IPS-20b (cell line): ENCODE data around the gene GNAS-AS1.

Source experiments
- H3K27ac ChIP-seq: one replicate; pipeline ENCODE4 v1.5.1; 2013; ENCODE audit warnings: low read length
- H3K27me3 ChIP-seq: 2 replicates; pipeline ENCODE4 v1.6.1; 2013; ENCODE audit warnings: mild to moderate bottlenecking, low read length, inconsistent platforms; ENCODE audit not compliant: insufficient read depth
- H3K36me3 ChIP-seq: 2 replicates; pipeline ENCODE4 v1.6.1; 2013; ENCODE audit warnings: low read depth, mild to moderate bottlenecking, inconsistent platforms, low read length, moderate library complexity; ENCODE audit not compliant: insufficient read depth
- H3K4me1 ChIP-seq: 2 replicates; pipeline ENCODE4 v1.6.1; 2013; ENCODE audit warnings: mild to moderate bottlenecking, control low read depth, inconsistent platforms, low read length, moderate library complexity; ENCODE audit not compliant: insufficient read depth
- H3K4me3 ChIP-seq: 2 replicates; pipeline ENCODE4 v1.5.1; 2013; ENCODE audit warnings: mild to moderate bottlenecking, low read length, inconsistent platforms
- H3K9ac ChIP-seq: 2 replicates; pipeline ENCODE4 v1.6.1; 2013; ENCODE audit warnings: low read depth, mild to moderate bottlenecking, inconsistent platforms, low read length, moderate library complexity
- H3K9me3 ChIP-seq: 2 replicates; pipeline ENCODE4 v1.6.1; 2013; ENCODE audit warnings: mild to moderate bottlenecking, low read depth, low read length, inconsistent platforms; ENCODE audit not compliant: insufficient read depth

Gene GNAS-AS1

DNA sequence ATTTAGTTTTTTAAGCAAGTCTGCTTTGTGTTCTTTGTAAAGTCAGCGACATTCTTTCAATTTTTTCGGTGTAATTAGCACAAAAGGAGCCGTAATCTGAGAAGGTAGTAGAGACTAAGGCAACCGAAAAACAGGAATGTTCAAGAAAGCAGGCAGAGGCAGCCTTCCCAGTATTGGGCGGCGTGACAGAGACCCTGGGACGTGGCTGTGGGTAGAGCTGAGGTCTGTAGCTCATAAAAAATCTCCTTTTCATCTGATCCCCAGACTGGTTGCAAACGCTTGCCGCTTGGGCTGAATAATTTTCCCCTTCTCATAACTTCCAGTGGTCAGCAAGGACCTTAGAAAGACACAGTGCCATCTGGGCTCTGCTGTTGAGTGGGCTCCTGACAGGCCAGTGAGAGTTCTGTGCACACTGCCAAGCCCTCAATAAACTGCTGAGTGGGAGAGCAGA, 32.6 kb upstream of the GNAS-AS1 start:
- peak overlapping the region; percentile 53; the same call in 1 of the 2 replicates for H3K9ac ChIP-seq

DNA sequence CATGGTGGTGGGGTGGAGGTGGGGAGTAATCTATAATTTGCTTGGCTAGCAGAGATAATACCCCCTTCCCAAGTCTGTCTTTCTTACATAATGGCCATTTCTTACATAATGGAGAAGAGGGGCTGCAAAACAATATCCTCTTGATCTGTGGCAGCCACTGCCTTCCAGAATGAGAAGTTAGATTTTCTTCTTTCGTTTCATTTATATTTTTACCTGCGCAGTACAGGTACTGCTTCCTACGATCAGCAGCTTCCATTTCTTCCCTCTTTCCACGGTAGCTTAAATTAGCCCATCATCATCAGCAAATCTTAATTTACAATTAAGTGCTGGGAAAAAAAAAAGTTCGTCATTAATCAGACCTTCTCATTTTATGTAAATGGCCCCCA, 32.0 kb upstream of the GNAS-AS1 start:
- H3K27me3 ChIP-seq = no peaks in the 10 kb centered on the region; the same call in 1 of the 2 replicates
- peaks cover 35% of the 10 kb centered on the region for H3K36me3 ChIP-seq
- peak overlapping the region; percentile 26; the same call in 1 of the 2 replicates for H3K9ac ChIP-seq
- no peak overlapping the region for H3K27ac ChIP-seq
- peaks cover 35% of the 10 kb centered on the region for H3K4me1 ChIP-seq
- H3K9me3 ChIP-seq = peaks cover 4% of the 10 kb centered on the region; the same call in 1 of the 2 replicates
- peak overlapping the region; percentile 31; the same call in 1 of the 2 replicates for H3K4me3 ChIP-seq

More for the DNA sequence above, 32.6 kb upstream of the GNAS-AS1 start:
- peak overlapping the region; percentile 37; the same call in 1 of the 2 replicates for H3K4me3 ChIP-seq
- no peaks in the 10 kb centered on the region; the same call in 1 of the 2 replicates for H3K27me3 ChIP-seq
- peaks cover 35% of the 10 kb centered on the region for H3K36me3 ChIP-seq
- H3K9me3 ChIP-seq = peaks cover 4% of the 10 kb centered on the region; the same call in 1 of the 2 replicates
- no peak overlapping the region for H3K27ac ChIP-seq
- peaks cover 29% of the 10 kb centered on the region for H3K4me1 ChIP-seq

DNA sequence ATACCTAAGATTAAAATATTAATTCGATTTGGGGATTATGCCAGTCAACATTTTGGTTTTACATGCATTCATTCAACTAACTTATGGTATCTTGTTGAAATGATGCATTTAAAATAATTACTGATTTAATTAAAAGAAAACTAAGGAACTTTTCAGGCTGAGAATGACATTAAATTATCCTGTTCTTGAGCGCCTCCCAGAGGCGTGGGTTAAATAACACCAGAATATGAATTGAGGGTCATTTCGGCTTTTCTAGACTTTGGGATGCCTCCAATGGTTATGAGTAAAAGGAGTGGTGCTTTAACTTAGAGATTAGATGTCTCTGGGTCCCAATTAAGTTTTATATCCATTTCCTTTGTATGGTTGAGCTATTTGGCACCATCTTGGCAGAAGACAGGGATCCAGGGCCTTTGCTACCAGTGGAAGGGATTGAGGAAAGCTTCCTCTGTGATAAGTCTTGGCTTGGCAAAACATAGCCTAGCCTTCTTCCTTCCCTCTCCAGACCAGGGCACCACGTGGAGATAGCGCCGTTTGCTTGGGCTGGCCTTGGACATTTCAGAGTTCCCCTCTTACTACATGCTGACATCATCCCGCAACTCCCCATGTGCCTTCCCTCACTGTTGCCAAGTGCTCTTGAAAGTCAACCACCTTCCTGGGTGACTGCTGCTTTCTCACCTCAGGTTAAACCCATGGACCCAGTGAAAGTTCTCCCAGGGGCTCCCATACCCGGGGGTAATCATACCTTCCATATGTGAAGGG, 30.5 kb upstream of the GNAS-AS1 start:
- H3K4me3 ChIP-seq = no peak overlapping the region
- peaks cover 26% of the 10 kb centered on the region for H3K36me3 ChIP-seq
- H3K27me3 ChIP-seq = no peaks in the 10 kb centered on the region
- H3K9me3 ChIP-seq = peaks cover 4% of the 10 kb centered on the region; the same call in 1 of the 2 replicates
- H3K27ac ChIP-seq = no peak overlapping the region
- H3K4me1 ChIP-seq = peaks cover 48% of the 10 kb centered on the region
- H3K9ac ChIP-seq = no peak overlapping the region

DNA sequence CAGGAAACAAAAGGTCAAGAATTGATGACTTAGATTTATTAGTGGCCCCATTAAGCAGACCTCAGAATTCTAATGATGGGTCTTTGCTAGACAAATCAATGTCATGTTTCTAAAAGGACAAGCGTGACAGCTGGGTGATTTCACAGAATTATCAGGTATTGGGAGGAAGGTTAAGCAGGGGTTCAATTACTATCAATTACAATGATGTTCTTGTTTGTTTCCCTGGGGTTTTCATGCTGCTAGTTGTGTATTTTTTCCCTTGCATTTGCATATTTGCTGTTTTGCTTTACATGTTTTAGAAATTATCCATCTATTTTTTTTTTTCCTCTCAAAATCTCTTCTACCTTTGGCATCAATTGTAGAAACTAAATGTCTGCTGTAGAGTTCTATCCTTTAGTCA, 29.7 kb upstream of the GNAS-AS1 start:
- peaks cover 54% of the 10 kb centered on the region for H3K4me1 ChIP-seq
- H3K9me3 ChIP-seq = 0 out of 2 replicates have a peak, but pooled peaks cover 4% of the 10 kb centered on the region
- no peak overlapping the region for H3K9ac ChIP-seq
- H3K4me3 ChIP-seq = no peak overlapping the region
- no peak overlapping the region for H3K27ac ChIP-seq
- H3K27me3 ChIP-seq = no peaks in the 10 kb centered on the region
- peaks cover 19% of the 10 kb centered on the region for H3K36me3 ChIP-seq

DNA sequence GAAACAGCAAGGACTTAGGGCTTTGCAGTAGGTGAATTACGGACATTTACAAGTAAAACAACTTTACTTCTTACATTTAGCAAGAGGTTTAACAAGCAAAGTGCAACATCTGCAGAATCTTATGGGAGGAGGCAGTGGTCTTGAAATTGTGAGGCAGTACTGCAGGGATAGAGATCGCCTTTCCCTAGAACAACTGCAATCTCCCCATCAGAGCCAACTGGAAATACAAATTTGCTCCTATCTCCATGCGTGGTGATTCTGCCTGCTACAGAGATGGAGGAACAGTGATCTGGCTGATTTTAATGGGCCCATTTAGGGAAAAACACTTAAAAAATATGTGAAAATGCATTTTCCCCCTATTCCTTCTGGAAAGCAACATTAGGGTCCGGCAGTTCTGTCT, 27.7 kb upstream of the GNAS-AS1 start:
- no peak overlapping the region for H3K4me3 ChIP-seq
- H3K27ac ChIP-seq = no peak overlapping the region
- H3K9me3 ChIP-seq = no peaks in the 10 kb centered on the region
- H3K9ac ChIP-seq = peak overlapping the region; percentile 2; the same call in 1 of the 2 replicates
- H3K27me3 ChIP-seq = no peaks in the 10 kb centered on the region
- H3K4me1 ChIP-seq = peaks cover 50% of the 10 kb centered on the region
- H3K36me3 ChIP-seq = peaks cover 12% of the 10 kb centered on the region; the same call in 1 of the 2 replicates

DNA sequence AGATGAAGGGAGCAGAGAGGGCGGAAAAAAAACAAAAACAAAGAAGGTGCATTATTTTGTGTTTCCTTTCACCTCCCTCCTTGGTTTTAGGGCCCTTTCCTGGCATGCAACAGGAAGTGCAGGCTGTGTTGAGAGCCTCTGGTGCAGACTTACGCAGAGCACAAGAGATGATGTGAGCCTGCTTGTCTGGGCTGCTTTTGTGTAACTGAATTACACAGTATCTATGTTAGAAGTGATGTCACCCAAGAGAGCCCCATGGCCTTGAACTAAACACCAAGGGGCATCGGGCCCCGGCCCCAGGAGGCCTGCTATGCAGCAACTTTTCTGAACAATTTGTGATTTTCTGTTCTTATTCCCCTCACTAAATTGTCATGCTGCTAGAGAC, 27.3 kb upstream of the GNAS-AS1 start:
- Histone ChIP-seq H3K4me3 (no peak overlapping the region), H3K4me1 (peaks cover 47% of the 10 kb centered on the region), H3K36me3 (peaks cover 15% of the 10 kb centered on the region; the same call in 1 of the 2 replicates), H3K27me3 (no peaks in the 10 kb centered on the region), H3K9ac (peak overlapping the region; percentile 7; the same call in 1 of the 2 replicates), H3K27ac (no peak overlapping the region), H3K9me3 (no peaks in the 10 kb centered on the region)

DNA sequence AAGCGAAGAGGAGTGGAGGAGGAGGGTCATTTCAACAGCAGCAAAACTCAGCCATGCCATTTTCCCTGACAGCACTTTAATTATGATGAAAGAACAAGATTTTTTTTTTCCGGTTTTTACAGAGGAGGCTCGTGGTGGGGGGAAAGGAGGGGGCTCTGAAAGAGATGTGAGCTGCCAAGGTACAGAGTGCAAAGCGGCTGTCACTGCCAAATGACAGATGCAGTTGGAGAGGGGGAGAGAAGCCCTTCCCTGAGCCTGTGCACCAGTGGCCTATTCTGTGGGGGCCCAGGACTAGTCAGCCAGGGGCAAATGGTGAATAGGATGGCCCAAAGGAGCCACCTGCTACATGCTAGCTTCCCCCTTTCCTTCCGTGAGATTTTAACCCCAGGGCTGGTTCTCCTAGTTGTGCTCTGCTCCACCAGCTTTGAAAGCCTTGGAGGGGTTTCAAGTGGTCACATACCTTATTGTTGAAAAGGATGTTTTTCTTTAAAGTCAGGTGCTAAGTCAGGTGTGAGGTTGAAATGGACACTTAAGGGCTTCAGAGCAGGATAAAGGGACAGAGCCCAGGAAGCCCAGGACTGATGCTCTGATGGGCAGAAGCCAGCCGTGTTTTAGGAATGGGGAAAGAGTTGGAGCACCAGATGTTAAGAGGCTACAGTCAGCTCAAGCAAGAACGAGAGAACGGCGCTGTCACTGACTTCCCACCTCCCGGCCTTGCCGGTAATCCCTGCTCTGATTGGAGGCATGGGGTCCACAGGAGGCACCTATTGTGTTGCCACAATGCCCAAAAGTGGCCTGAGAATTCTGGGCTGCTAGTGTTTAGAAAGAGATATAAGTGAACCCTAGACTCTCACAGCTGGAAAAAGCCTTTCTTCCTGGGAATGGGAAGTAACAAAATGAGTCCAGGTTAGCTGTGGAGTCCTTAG, 26.6 kb upstream of the GNAS-AS1 start:
- Histone ChIP-seq H3K27me3 (no peaks in the 10 kb centered on the region), H3K27ac (no peak overlapping the region), H3K9ac (peak overlapping the region; percentile 7; the same call in 1 of the 2 replicates), H3K36me3 (peaks cover 15% of the 10 kb centered on the region; the same call in 1 of the 2 replicates), H3K9me3 (no peaks in the 10 kb centered on the region), H3K4me3 (0 out of 2 replicates have a peak overlapping the region, but pooled peaks have one; percentile 11), H3K4me1 (peaks cover 40% of the 10 kb centered on the region)

DNA sequence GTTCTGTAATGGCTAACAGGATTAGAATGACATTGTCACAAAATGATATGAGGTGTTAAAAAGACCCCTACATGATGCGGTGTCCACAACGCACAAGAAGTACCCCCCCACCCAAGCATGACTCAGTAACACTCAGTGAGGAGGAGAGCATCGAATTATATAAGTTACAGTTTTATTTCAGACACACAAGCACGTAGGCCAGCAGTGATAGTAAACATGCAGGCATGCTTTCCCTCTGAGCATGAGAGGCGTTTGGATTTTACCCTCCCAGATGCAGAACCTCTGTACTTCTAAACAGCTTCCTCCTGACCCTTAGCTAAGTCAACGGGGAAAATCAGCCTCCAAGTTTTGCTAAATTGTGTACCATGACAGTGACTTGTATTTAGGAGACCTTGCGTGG, 25.7 kb upstream of the GNAS-AS1 start:
- H3K9me3 ChIP-seq = no peaks in the 10 kb centered on the region
- H3K27me3 ChIP-seq = no peaks in the 10 kb centered on the region
- H3K27ac ChIP-seq = no peak overlapping the region
- H3K4me1 ChIP-seq = peaks cover 37% of the 10 kb centered on the region
- no peak overlapping the region; the same call in 1 of the 2 replicates for H3K9ac ChIP-seq
- no peak overlapping the region for H3K4me3 ChIP-seq
- peaks cover 15% of the 10 kb centered on the region; the same call in 1 of the 2 replicates for H3K36me3 ChIP-seq

DNA sequence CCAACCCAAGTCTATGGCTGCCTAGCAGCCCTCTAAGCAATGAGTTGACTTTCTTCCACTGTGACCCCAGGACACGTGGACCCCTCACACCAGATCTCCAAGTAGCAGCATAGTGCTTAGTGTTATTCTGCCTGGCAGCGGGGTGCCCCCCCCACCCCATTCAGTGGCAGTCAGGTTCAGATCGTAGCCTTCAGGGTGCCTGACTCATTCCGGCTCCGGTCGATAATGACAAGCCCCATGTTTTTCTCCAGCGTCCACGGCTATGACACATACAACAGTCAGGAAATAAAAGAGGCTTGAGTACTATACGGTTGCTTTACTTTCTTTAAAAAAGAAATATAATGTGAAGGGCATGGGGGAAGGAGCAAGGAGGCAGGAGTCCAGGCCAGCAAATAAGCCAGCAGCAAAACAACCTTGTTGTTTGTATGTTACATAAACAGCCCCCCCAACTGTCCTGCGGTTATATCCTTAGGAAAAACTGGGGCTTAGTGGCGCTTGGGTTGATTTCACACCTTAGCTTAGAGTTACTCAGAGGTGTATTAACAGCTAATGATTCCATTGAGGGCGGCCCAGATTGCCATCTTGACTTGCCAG, 24.9 kb upstream of the GNAS-AS1 start:
- no peak overlapping the region for H3K27ac ChIP-seq
- no peaks in the 10 kb centered on the region for H3K27me3 ChIP-seq
- H3K36me3 ChIP-seq = peaks cover 15% of the 10 kb centered on the region; the same call in 1 of the 2 replicates
- peaks cover 34% of the 10 kb centered on the region for H3K4me1 ChIP-seq
- no peak overlapping the region for H3K9ac ChIP-seq
- no peak overlapping the region for H3K4me3 ChIP-seq
- H3K9me3 ChIP-seq = no peaks in the 10 kb centered on the region

DNA sequence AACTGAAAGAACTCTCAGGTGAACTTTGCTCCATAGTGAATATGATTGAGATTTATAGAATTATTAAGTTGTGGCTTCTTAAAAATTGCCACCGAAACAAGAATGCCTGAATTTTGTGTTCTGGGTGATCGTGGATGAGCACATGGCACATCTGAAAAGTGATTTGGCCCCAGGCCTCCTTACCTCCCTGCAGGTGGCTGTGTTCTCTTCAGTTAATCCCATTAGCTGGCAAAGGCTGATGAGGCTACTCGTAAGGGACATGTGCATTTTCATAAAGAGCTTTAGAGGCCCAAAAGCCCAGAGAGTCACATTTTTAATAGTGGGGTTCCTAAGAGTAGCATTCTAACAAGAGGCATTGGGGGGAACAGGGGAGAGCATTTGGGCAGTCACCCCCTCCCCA, 24.4 kb upstream of the GNAS-AS1 start:
- Histone ChIP-seq H3K27me3 (no peaks in the 10 kb centered on the region), H3K9ac (no peak overlapping the region), H3K4me3 (no peak overlapping the region), H3K36me3 (peaks cover 15% of the 10 kb centered on the region; the same call in 1 of the 2 replicates), H3K27ac (no peak overlapping the region), H3K4me1 (peaks cover 34% of the 10 kb centered on the region), H3K9me3 (no peaks in the 10 kb centered on the region)

DNA sequence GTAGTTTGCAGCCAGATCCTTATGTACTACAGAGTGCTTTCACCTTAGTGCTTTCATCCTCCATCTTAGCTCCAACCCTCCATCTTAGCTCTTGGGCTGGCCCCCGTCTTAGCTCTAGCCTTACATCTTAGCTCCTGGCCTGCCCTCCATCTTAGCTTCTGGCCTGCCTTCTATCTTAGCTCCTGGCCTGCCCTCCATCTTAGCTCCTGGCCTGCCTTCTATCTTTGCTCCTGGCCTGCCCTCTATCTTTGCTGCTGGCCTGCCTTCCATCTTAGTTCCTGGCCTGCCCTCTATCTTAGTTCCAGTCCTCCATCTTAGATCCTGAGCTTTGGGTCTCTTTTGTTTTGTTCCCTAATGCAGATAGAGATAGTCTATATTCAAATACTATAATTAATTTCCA, 23.8 kb upstream of the GNAS-AS1 start:
- Histone ChIP-seq H3K36me3 (peaks cover 15% of the 10 kb centered on the region; the same call in 1 of the 2 replicates), H3K9ac (no peak overlapping the region), H3K9me3 (no peaks in the 10 kb centered on the region), H3K4me3 (no peak overlapping the region), H3K4me1 (peaks cover 34% of the 10 kb centered on the region), H3K27ac (no peak overlapping the region), H3K27me3 (no peaks in the 10 kb centered on the region)
